ENCODE data around the gene AGBL3.

GRCh38 chr7:134946260-134946659, 40.0 kb upstream of the AGBL3 start:
- TF ChIP-seq ZNF274 (IDR thresholded peaks at IDR 0.05; ENCODE audit: borderline replicate concordance, extremely low read depth, low read length) = no peak
- no peak for TF ChIP-seq TBP (IDR thresholded peaks at IDR 0.05; ENCODE audit: low read depth, low read length)
- no peak for TF ChIP-seq EZH2 (IDR thresholded peaks at IDR 0.05; ENCODE audit: low read depth, low read length, severe bottlenecking)
- TF ChIP-seq SRF (IDR thresholded peaks at IDR 0.05; ENCODE audit: low read depth, low read length) = no peak
- no peak for TF ChIP-seq RFX5 (IDR thresholded peaks at IDR 0.05; ENCODE audit: borderline replicate concordance, low read depth, low read length)

Measured in H1 (cell line).